K562 (cell line): ENCODE results near the gene OR10A3. TPM values are rescaled to one million over a fixed set of nuclear protein-coding genes. Genes with fewer than 3 reads are reported as not detected.

Experiments used
- BRCA1 ChIP-seq, 2 experiments: fragments of 450-650 bp in 1 of 2; sonication (generic) in 1 of 2; formaldehyde crosslinking in 1 of 2; IDR thresholded peaks; 2 replicates each; pipeline versions ENCODE4 v1.5.0 to v1.6.1; 2017 to 2020; ENCODE audit warnings: mild to moderate bottlenecking in 1 of 2, missing genetic modification reagents in 1 of 2
- COPS2 ChIP-seq: fragments of 450-650 bp; conservative IDR thresholded peaks from 2 replicates; pipeline ENCODE4 v1.6.1; 2016; ENCODE audit warnings: mild to moderate bottlenecking, moderate library complexity
- CXXC5 ChIP-seq: fragments of 250-450 bp; sonication (Bioruptor Pico); IDR thresholded peaks from 2 replicates; pipeline ENCODE4 v1.8.0; 2022; ENCODE audit warnings: inconsistent platforms, mild to moderate bottlenecking, moderate library complexity
- E2F1 ChIP-seq: sonication (generic); formaldehyde crosslinking; IDR thresholded peaks from 2 replicates; pipeline ENCODE4 v1.8.1; 2023; ENCODE audit warnings: mild to moderate bottlenecking, missing genetic modification reagents, moderate library complexity
- ELF4 ChIP-seq: fragments of 450-650 bp; formaldehyde crosslinking; IDR thresholded peaks from 2 replicates; pipeline ENCODE4 v1.4.0; 2022; ENCODE audit warnings: missing genetic modification characterization
- HDGF ChIP-seq: fragments of 450-650 bp; IDR thresholded peaks from 2 replicates; pipeline ENCODE4 v1.6.1; 2016
- HMG20B ChIP-seq: fragments of 250-450 bp; sonication (Bioruptor Pico); IDR thresholded peaks from 2 replicates; pipeline ENCODE4 v1.5.0; 2021; ENCODE audit warnings: mild to moderate bottlenecking
- KAT2B ChIP-seq: IDR thresholded peaks from one replicate; pipeline ENCODE4 v1.6.1; 2012; ENCODE audit warnings: low read depth, mild to moderate bottlenecking, control low read depth, inconsistent platforms, low read length, moderate library complexity
- KAT8 ChIP-seq: fragments of 450-650 bp; IDR thresholded peaks from 2 replicates; pipeline ENCODE4 v1.6.1; 2016; ENCODE audit warnings: low read depth, mild to moderate bottlenecking
- KLF10 ChIP-seq: fragments of 250-450 bp; sonication (Bioruptor Pico); IDR thresholded peaks from 2 replicates; pipeline ENCODE4 v1.6.1; 2021; ENCODE audit warnings: matching md5 sums
- LEF1 ChIP-seq: fragments of 450-650 bp; IDR thresholded peaks from 2 replicates; pipeline ENCODE4 v1.6.1; 2016; ENCODE audit warnings: mild to moderate bottlenecking
- MEF2A ChIP-seq: IDR thresholded peaks from 2 replicates; pipeline ENCODE4 v1.6.1; 2011; ENCODE audit warnings: low read depth, mild to moderate bottlenecking, low read length, moderate library complexity; ENCODE audit not compliant: control insufficient read depth
- NCOA6 ChIP-seq: fragments of 450-650 bp; IDR thresholded peaks from 2 replicates; pipeline ENCODE4 v1.6.1; 2017; ENCODE audit warnings: mild to moderate bottlenecking
- PURB ChIP-seq: sonication (generic); formaldehyde crosslinking; IDR thresholded peaks from 2 replicates; pipeline ENCODE4 v1.9.0; 2021; ENCODE audit warnings: low read depth, mild to moderate bottlenecking, missing genetic modification reagents
- RB1 ChIP-seq: fragments of 450-650 bp; IDR thresholded peaks from 2 replicates; pipeline ENCODE4 v1.6.1; 2017; ENCODE audit warnings: low read depth, mild to moderate bottlenecking
- RBM17 ChIP-seq: fragments of 200-400 bp; formaldehyde crosslinking; IDR thresholded peaks from 2 replicates; pipeline ENCODE4 v1.6.1; 2017; ENCODE audit warnings: low read depth, mild to moderate bottlenecking, low read length, borderline replicate concordance
- RBM22 ChIP-seq: fragments of 200-400 bp; formaldehyde crosslinking; IDR thresholded peaks from 2 replicates; pipeline ENCODE4 v1.6.1; 2018; ENCODE audit warnings: low read length, low read depth; ENCODE audit not compliant: poor library complexity, severe bottlenecking
- SIN3B ChIP-seq: fragments of 450-650 bp; IDR thresholded peaks from 2 replicates; pipeline ENCODE4 v1.6.1; 2017; ENCODE audit warnings: low read depth, mild to moderate bottlenecking, moderate library complexity
- SMAD4 ChIP-seq: fragments of 250-450 bp; sonication (Bioruptor Pico); conservative IDR thresholded peaks from 2 replicates; pipeline ENCODE4 v1.8.0; 2021; ENCODE audit warnings: inconsistent platforms, mild to moderate bottlenecking, moderate library complexity
- SMARCA4 ChIP-seq: fragments of 450-650 bp; IDR thresholded peaks from 2 replicates; pipeline ENCODE4 v1.6.1; 2016
- SOX6 ChIP-seq: fragments of 450-650 bp; IDR thresholded peaks from 2 replicates; pipeline ENCODE4 v1.6.1; 2014; ENCODE audit warnings: mild to moderate bottlenecking
- SP2 ChIP-seq: IDR thresholded peaks from 2 replicates; pipeline ENCODE4 v1.6.1; 2011; ENCODE audit warnings: mild to moderate bottlenecking, low read depth, low read length, moderate library complexity; ENCODE audit not compliant: poor library complexity, severe bottlenecking; ENCODE audit errors: extremely low read depth
- ZNF146 ChIP-seq: IDR thresholded peaks from one replicate; pipeline ENCODE4 v1.6.1; 2018; ENCODE audit warnings: missing compliant biosample characterization; ENCODE audit not compliant: unreplicated experiment
- ZNF408 ChIP-seq: fragments of 250-450 bp; sonication (Bioruptor Pico); IDR thresholded peaks from 2 replicates; pipeline ENCODE4 v1.4.0; 2020; ENCODE audit warnings: low read depth, mild to moderate bottlenecking, moderate library complexity
- ZNF436 ChIP-seq: fragments of 250-450, 450-650 bp; sonication (Bioruptor Pico); formaldehyde crosslinking; IDR thresholded peaks from 2 replicates; pipeline ENCODE4 v1.7.0; 2020; ENCODE audit warnings: mild to moderate bottlenecking
- ZNF445 ChIP-seq: fragments of 250-450 bp; sonication (Bioruptor Pico); IDR thresholded peaks from 2 replicates; pipeline ENCODE4 v1.4.0; 2020; ENCODE audit warnings: low read depth, mild to moderate bottlenecking, moderate library complexity
- ZNF551 ChIP-seq: fragments of 250-450 bp; sonication (Bioruptor Pico); IDR thresholded peaks from 2 replicates; pipeline ENCODE4 v1.5.0; 2021; ENCODE audit warnings: mild to moderate bottlenecking, moderate library complexity
- ZNF668 ChIP-seq: fragments of 250-450 bp; sonication (Bioruptor Pico); IDR thresholded peaks from 2 replicates; pipeline ENCODE4 v1.8.0; 2022; ENCODE audit warnings: mild to moderate bottlenecking, inconsistent platforms
- polyA plus RNA-seq, 8 experiments: library from polyadenylated mRNA; depleted of rRNA in 4 of 8; stranded (reverse) in 5 of 8; unstranded in 3 of 8; fragments of >200 nt; fragmentation: Nextera tagmentation in 2 of 8; fragmentation: Illumina TruSeq in 1 of 8; extraction: Ambion mirVana in 2 of 8; extraction: Trizol in 1 of 8; gene quantifications; 2 replicates each; pipeline versions ENCODE4 v1.2.1 to v1.2.3, GENCODE V29; 2011 to 2014; ENCODE audit warnings: inconsistent platforms in 1 of 8, missing spikeins in 1 of 8
- total RNA-seq, 7 experiments: library from RNA; depleted of rRNA in 6 of 7; stranded (reverse); fragments of >200 nt in 6 of 7; fragmentation: Illumina TruSeq in 2 of 7; extraction: Trizol in 2 of 7; gene quantifications; 2 replicates each; pipeline versions ENCODE4 v1.2.1 to v1.2.3, GENCODE V29; 2011 to 2021; ENCODE audit warnings: low replicate concordance in 1 of 7
- TF ChIP-seq, protein P1 (sequence below): fragments of 450-650 bp; IDR thresholded peaks from 2 replicates; pipeline ENCODE4 v1.6.1; 2016; ENCODE audit warnings: missing biosample characterization, missing genetic modification characterization

The OR10A3 gene
- total and polyA plus RNA-seq, 9 of the 15 experiments (the other 6 are each of a cell fraction or from before 2014, with no cell fraction given) = not detected

DNA sequence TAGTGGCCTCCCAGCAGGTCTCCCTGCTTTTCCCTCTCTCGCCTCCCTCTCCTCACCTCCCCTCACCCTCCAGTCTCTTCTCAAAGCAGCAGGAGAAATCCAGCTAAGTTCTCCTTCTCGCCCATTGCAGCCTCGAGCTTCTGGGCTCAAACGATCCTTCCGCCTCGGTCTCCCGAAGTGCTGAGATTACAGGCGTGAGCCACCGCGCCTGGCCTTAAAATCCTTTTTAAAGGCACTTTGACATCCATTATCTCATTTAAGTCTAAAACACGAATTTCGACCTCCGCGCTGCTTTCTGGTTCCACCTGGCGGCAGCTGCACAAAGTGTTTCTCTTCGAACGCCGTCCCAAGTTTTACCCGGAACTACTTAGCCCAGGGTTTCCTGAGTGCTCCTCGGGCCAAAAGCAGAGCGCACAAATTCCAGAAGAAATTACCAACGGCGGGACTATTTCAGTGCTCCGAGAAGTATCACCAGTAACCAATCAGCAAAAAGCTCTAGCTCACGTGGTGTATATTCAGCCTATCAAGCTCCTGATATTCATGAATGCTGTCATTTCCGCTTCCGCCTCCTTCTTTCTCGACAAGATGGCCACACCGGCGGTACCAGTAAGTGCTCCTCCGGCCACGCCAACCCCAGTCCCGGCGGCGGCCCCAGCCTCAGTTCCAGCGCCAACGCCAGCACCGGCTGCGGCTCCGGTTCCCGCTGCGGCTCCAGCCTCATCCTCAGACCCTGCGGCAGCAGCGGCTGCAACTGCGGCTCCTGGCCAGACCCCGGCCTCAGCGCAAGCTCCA is 45.5 kb upstream of the OR10A3 start, which contains the start of gene EIF3F (continued):
- peak; percentile 69; the same call in 1 of the 2 replicates for TF ChIP-seq E2F1
- TF ChIP-seq MEF2A = no peak
- TF ChIP-seq SMARCA4 = peak; percentile 59; the same call in 1 of the 2 replicates
- no peak for TF ChIP-seq ZNF436 (CRISPR knock-in tag)
- no peak for TF ChIP-seq COPS2
- TF ChIP-seq ZNF551 = no peak
- no peak for TF ChIP-seq NCOA6
- no peak for TF ChIP-seq ZNF445 (CRISPR knock-in tag)
- no peak for TF ChIP-seq HMG20B
- no peak for TF ChIP-seq PURB (CRISPR knock-in tag)
- TF ChIP-seq KLF10 (CRISPR knock-in tag) = no peak
- 0 out of 2 replicates have a peak, but pooled peaks have one; percentile 25 for TF ChIP-seq HDGF
- TF ChIP-seq ZNF668 = no peak
- no peak for TF ChIP-seq BRCA1 (IDR thresholded peaks at IDR 0.05)
- no peak for TF ChIP-seq BRCA1 (CRISPR knock-in tag; IDR thresholded peaks at IDR 0.05)
- TF ChIP-seq KAT8 = no peak
- TF ChIP-seq ELF4 = peak; percentile 14; the same call in 1 of the 2 replicates
- TF ChIP-seq SMAD4 (CRISPR knock-in tag) = peak; percentile 59
- TF ChIP-seq SOX6 = peak; percentile 20; the same call in 1 of the 2 replicates
- no peak for TF ChIP-seq ZNF146
- no peak for TF ChIP-seq RBM17
- TF ChIP-seq CXXC5 (CRISPR knock-in tag) = peak; percentile 73
- no peak for TF ChIP-seq RBM22
- TF ChIP-seq, protein P1, sequence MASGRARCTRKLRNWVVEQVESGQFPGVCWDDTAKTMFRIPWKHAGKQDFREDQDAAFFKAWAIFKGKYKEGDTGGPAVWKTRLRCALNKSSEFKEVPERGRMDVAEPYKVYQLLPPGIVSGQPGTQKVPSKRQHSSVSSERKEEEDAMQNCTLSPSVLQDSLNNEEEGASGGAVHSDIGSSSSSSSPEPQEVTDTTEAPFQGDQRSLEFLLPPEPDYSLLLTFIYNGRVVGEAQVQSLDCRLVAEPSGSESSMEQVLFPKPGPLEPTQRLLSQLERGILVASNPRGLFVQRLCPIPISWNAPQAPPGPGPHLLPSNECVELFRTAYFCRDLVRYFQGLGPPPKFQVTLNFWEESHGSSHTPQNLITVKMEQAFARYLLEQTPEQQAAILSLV (tag) = no peak
- peak; percentile 53; the same call in 1 of the 2 replicates for TF ChIP-seq LEF1
- TF ChIP-seq SIN3B = peak; percentile 99
- peak; percentile 89 for TF ChIP-seq RB1
- TF ChIP-seq KAT2B = no peak
- TF ChIP-seq ZNF408 (CRISPR knock-in tag) = no peak
- TF ChIP-seq SP2 = peak; percentile 4
